Measurements from ENCODE around the gene UBE2Q2. TPM values are rescaled to one million over a fixed set of nuclear protein-coding genes. Genes with fewer than 3 reads are reported as not detected.

The UBE2Q2 gene
- total and polyA plus RNA-seq, 9 of the 15 experiments (the other 6 are each of a cell fraction or from before 2014, with no cell fraction given), result 6.2 to 24.0 (median 16.2) TPM

GRCh38 chr15:75801859-75802593 lies 41.2 kb upstream of the UBE2Q2 start (continued):
- no peak for TF ChIP-seq NFATC3 (IDR thresholded peaks at IDR 0.05)
- TF ChIP-seq ZBTB8A (IDR thresholded peaks at IDR 0.05; ENCODE audit: partially characterized antibody), result no peak
- TF ChIP-seq HOMEZ (CRISPR knock-in tag; IDR thresholded peaks at IDR 0.05), result no peak
- TF ChIP-seq SMARCC2 (IDR thresholded peaks at IDR 0.05; ENCODE audit: low read depth), result no peak
- TF ChIP-seq THRAP3 (IDR thresholded peaks at IDR 0.05; ENCODE audit: borderline replicate concordance), result no peak
- TF ChIP-seq, protein P1, sequence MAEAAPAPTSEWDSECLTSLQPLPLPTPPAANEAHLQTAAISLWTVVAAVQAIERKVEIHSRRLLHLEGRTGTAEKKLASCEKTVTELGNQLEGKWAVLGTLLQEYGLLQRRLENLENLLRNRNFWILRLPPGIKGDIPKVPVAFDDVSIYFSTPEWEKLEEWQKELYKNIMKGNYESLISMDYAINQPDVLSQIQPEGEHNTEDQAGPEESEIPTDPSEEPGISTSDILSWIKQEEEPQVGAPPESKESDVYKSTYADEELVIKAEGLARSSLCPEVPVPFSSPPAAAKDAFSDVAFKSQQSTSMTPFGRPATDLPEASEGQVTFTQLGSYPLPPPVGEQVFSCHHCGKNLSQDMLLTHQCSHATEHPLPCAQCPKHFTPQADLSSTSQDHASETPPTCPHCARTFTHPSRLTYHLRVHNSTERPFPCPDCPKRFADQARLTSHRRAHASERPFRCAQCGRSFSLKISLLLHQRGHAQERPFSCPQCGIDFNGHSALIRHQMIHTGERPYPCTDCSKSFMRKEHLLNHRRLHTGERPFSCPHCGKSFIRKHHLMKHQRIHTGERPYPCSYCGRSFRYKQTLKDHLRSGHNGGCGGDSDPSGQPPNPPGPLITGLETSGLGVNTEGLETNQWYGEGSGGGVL (CRISPR knock-in tag; IDR thresholded peaks at IDR 0.05), result no peak
- TF ChIP-seq BDP1 (IDR thresholded peaks at IDR 0.05; ENCODE audit: insufficient read depth, insufficient read length), result no peak
- TF ChIP-seq, protein P2, sequence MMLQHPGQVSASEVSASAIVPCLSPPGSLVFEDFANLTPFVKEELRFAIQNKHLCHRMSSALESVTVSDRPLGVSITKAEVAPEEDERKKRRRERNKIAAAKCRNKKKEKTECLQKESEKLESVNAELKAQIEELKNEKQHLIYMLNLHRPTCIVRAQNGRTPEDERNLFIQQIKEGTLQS (IDR thresholded peaks at IDR 0.05), result no peak
- TF ChIP-seq, protein P2 (CRISPR knock-in tag; conservative IDR thresholded peaks at IDR 0.05), result no peak
- TF ChIP-seq, protein P3, sequence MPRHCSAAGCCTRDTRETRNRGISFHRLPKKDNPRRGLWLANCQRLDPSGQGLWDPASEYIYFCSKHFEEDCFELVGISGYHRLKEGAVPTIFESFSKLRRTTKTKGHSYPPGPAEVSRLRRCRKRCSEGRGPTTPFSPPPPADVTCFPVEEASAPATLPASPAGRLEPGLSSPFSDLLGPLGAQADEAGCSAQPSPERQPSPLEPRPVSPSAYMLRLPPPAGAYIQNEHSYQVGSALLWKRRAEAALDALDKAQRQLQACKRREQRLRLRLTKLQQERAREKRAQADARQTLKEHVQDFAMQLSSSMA (CRISPR knock-in tag; IDR thresholded peaks at IDR 0.05), result no peak
- TF ChIP-seq MLX (CRISPR knock-in tag; conservative IDR thresholded peaks at IDR 0.05), result no peak
- TF ChIP-seq DMBX1 (CRISPR knock-in tag; IDR thresholded peaks at IDR 0.05; ENCODE audit: borderline replicate concordance), result no peak
- TF ChIP-seq MBD2 (IDR thresholded peaks at IDR 0.05; ENCODE audit: borderline replicate concordance, low read depth), result no peak
- no peak for TF ChIP-seq XRCC4 (IDR thresholded peaks at IDR 0.05; ENCODE audit: extremely low read depth, insufficient read depth, insufficient read length)
- TF ChIP-seq TEAD1 (CRISPR knock-in tag; IDR thresholded peaks at IDR 0.05), result no peak
- no peak for TF ChIP-seq FOXJ2 (tag; IDR thresholded peaks at IDR 0.05)
- TF ChIP-seq SAP30 (IDR thresholded peaks at IDR 0.05; ENCODE audit: borderline replicate concordance, insufficient read depth, low read depth, low read length, poor library complexity, severe bottlenecking), result no peak
- no peak for TF ChIP-seq BMI1 (IDR thresholded peaks at IDR 0.05; ENCODE audit: low read length)
- 0 out of 2 replicates have a peak, but pooled peaks have one; percentile 39 for TF ChIP-seq SMAD4 (CRISPR knock-in tag; conservative IDR thresholded peaks at IDR 0.05)
- TF ChIP-seq KDM4B (IDR thresholded peaks at IDR 0.05; ENCODE audit: borderline replicate concordance in 2 of 2, low read depth in 1 of 2), result no peak
- TF ChIP-seq CHD4 (IDR thresholded peaks at IDR 0.05; ENCODE audit: insufficient read depth, insufficient replicate concordance, low read depth, low read length, poor library complexity, severe bottlenecking), result no peak
- TF ChIP-seq CHD2 (IDR thresholded peaks at IDR 0.05; ENCODE audit: low read depth, low read length), result no peak

Data from K562 (cell line).